Prostate gland (tissue), 2 donors: ENCODE measurements around the gene TARS3.

Experiments used
- CTCF ChIP-seq, 4 experiments: fragments of 200-600 bp in 2 of 4; fragments of 450-650 bp in 2 of 4; sonication (generic) in 2 of 4; IDR thresholded peaks; 1 replicate in 3 of 4; 2 replicates in 1 of 4; pipeline ENCODE4 v1.5.1; 2016 to 2019; ENCODE audit warnings: antibody characterized with exemption in 4 of 4, mild to moderate bottlenecking in 2 of 4, moderate library complexity in 2 of 4
- POLR2A ChIP-seq: fragments of 450-650 bp; IDR thresholded peaks from one replicate; pipeline ENCODE4 v1.6.1; 2016; ENCODE audit warnings: antibody characterized with exemption, mild to moderate bottlenecking
- POLR2AphosphoS5 ChIP-seq: sonication (generic); formaldehyde crosslinking; IDR thresholded peaks from one replicate; pipeline ENCODE4 v1.6.1; 2017; ENCODE audit warnings: antibody characterized with exemption

GRCh38 chr15:101724675-101725005, 367 bp upstream of the TARS3 start:
- no peak for TF ChIP-seq POLR2AphosphoS5
- no peak for TF ChIP-seq CTCF (IDR thresholded peaks at IDR 0.05)
- TF ChIP-seq POLR2A, result no peak
